Measurements from ENCODE around the gene LCP1. TPM values are rescaled to one million over a fixed set of nuclear protein-coding genes. Genes with fewer than 3 reads are reported as not detected.

The LCP1 gene
- total and polyA plus RNA-seq, 9 of the 15 experiments (the other 6 are each of a cell fraction or from before 2014, with no cell fraction given) = 83.0 to 255 (median 163) TPM

DNA sequence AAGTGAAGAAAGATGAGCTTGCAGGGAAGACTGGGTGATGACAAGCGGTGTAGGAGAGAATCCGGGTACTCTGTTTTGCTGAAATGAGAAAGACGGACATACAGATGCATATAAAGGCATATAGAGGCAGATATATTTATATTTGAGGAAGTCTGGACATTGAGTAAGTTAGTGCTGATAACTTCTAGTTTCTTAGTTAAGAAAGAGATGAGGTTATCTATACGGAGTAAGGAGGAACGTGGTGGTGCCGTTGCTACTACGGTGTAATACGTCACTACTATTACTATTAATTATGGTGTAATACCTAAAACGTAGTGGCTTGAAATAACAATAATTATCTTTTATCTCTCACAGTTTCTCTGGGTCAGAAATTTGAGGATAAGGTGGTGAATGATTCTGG is 67.4 kb downstream of the LCP1 start (continued):
- TF ChIP-seq SAFB2 (IDR thresholded peaks at IDR 0.05; ENCODE audit: borderline replicate concordance, low read depth, low read length, severe bottlenecking) = no peak
- TF ChIP-seq MBD1 (CRISPR knock-in tag; IDR thresholded peaks at IDR 0.05) = no peak
- TF ChIP-seq, protein P1, sequence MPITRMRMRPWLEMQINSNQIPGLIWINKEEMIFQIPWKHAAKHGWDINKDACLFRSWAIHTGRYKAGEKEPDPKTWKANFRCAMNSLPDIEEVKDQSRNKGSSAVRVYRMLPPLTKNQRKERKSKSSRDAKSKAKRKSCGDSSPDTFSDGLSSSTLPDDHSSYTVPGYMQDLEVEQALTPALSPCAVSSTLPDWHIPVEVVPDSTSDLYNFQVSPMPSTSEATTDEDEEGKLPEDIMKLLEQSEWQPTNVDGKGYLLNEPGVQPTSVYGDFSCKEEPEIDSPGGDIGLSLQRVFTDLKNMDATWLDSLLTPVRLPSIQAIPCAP (CRISPR knock-in tag; IDR thresholded peaks at IDR 0.05; ENCODE audit: borderline replicate concordance) = no peak
- TF ChIP-seq POLR2H (tag; IDR thresholded peaks at IDR 0.05; ENCODE audit: low read depth) = no peak
- TF ChIP-seq SLC30A9 (CRISPR knock-in tag; IDR thresholded peaks at IDR 0.05) = no peak
- TF ChIP-seq ETV5 (CRISPR knock-in tag; IDR thresholded peaks at IDR 0.05; ENCODE audit: low read depth) = no peak
- no peak for TF ChIP-seq JUN (IDR thresholded peaks at IDR 0.05; ENCODE audit: borderline replicate concordance, low read depth, low read length)
- no peak for TF ChIP-seq JUN (CRISPR knock-in tag; IDR thresholded peaks at IDR 0.05; ENCODE audit: borderline replicate concordance)
- TF ChIP-seq PRMT5 (CRISPR knock-in tag; IDR thresholded peaks at IDR 0.05) = no peak

Data from K562 (cell line).